Endothelial cell (in vitro differentiated cells): ENCODE measurements around the gene MYO7A. TPM values are rescaled to one million over a fixed set of nuclear protein-coding genes. Genes with fewer than 3 reads are reported as not detected.

Experiments
- DNase-seq: peaks from one replicate; pipeline ENCODE4 v3.0.0; 2021; ENCODE audit warnings: low spot score
- H3K27ac Mint-ChIP-seq: one replicate; pipeline ENCODE4 v1.8.0; 2021; ENCODE audit warnings: mixed read lengths, inconsistent platforms; ENCODE audit not compliant: unreplicated experiment
- H3K27me3 Mint-ChIP-seq: one replicate; pipeline ENCODE4 v1.8.0; 2021; ENCODE audit warnings: mild to moderate bottlenecking, moderate library complexity, mixed read lengths, inconsistent platforms; ENCODE audit not compliant: unreplicated experiment
- H3K36me3 Mint-ChIP-seq: one replicate; pipeline ENCODE4 v1.8.0; 2021; ENCODE audit warnings: mild to moderate bottlenecking, low read depth, mixed read lengths, inconsistent platforms; ENCODE audit not compliant: unreplicated experiment
- H3K4me1 Mint-ChIP-seq: one replicate; pipeline ENCODE4 v1.8.0; 2021; ENCODE audit warnings: mild to moderate bottlenecking, mixed read lengths, inconsistent platforms; ENCODE audit not compliant: unreplicated experiment
- H3K4me3 Mint-ChIP-seq: one replicate; pipeline ENCODE4 v1.8.0; 2021; ENCODE audit warnings: mild to moderate bottlenecking, mixed read lengths, inconsistent platforms; ENCODE audit not compliant: unreplicated experiment
- H3K9me3 Mint-ChIP-seq: one replicate; pipeline ENCODE4 v1.8.0; 2021; ENCODE audit warnings: mixed read lengths, inconsistent platforms; ENCODE audit not compliant: unreplicated experiment
- total RNA-seq: library from RNA; stranded (reverse); fragmentation: NEBNext Ultra II Directional; extraction: Animal tissue kit (Norgen Biotek cat#: 25700); gene quantifications from one replicate; pipeline ENCODE4 v1.2.1, GENCODE V29; 2021; ENCODE audit not compliant: unreplicated experiment
- TF ChIP-seq, protein P1 (sequence below): fragments of 200-600 bp; sonication (generic); IDR thresholded peaks from one replicate; pipeline ENCODE4 v1.5.0; 2021; ENCODE audit warnings: antibody characterized with exemption; ENCODE audit not compliant: unreplicated experiment

MYO7A gene
- total RNA-seq, 1 donor from 2014 or later: 18.3 TPM

DNA sequence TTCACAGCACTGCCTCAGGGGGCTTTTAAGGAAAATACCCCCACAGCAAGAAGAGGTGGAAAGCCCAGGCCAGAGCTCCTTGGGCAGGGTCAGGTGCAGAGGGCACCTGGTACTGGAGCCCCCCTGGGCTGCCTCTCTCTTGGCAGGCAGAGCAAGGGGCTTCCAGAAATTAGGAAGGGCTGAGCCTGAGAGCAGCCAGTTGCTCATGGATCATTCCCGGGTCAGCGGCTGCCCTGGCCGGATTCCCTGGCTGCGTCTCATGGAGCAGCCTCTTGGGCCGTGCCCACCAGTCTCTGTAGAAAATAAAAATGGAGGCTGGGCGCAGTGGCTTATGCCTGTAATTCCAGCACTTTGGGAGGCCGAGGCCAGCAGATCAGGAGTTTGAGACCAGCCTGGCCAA is 35.7 kb upstream of the MYO7A start:
- TF ChIP-seq, protein P1, sequence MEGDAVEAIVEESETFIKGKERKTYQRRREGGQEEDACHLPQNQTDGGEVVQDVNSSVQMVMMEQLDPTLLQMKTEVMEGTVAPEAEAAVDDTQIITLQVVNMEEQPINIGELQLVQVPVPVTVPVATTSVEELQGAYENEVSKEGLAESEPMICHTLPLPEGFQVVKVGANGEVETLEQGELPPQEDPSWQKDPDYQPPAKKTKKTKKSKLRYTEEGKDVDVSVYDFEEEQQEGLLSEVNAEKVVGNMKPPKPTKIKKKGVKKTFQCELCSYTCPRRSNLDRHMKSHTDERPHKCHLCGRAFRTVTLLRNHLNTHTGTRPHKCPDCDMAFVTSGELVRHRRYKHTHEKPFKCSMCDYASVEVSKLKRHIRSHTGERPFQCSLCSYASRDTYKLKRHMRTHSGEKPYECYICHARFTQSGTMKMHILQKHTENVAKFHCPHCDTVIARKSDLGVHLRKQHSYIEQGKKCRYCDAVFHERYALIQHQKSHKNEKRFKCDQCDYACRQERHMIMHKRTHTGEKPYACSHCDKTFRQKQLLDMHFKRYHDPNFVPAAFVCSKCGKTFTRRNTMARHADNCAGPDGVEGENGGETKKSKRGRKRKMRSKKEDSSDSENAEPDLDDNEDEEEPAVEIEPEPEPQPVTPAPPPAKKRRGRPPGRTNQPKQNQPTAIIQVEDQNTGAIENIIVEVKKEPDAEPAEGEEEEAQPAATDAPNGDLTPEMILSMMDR: no peak
- Mint-ChIP-seq H3K9me3 (no peaks in the 10 kb centered on the region), H3K4me3 (no peak overlapping the region), H3K36me3 (peaks cover 3% of the 10 kb centered on the region), H3K27me3 (peaks cover 4% of the 10 kb centered on the region), H3K4me1 (no peaks in the 10 kb centered on the region), H3K27ac (no peak overlapping the region)
- no peak for DNase-seq

DNA sequence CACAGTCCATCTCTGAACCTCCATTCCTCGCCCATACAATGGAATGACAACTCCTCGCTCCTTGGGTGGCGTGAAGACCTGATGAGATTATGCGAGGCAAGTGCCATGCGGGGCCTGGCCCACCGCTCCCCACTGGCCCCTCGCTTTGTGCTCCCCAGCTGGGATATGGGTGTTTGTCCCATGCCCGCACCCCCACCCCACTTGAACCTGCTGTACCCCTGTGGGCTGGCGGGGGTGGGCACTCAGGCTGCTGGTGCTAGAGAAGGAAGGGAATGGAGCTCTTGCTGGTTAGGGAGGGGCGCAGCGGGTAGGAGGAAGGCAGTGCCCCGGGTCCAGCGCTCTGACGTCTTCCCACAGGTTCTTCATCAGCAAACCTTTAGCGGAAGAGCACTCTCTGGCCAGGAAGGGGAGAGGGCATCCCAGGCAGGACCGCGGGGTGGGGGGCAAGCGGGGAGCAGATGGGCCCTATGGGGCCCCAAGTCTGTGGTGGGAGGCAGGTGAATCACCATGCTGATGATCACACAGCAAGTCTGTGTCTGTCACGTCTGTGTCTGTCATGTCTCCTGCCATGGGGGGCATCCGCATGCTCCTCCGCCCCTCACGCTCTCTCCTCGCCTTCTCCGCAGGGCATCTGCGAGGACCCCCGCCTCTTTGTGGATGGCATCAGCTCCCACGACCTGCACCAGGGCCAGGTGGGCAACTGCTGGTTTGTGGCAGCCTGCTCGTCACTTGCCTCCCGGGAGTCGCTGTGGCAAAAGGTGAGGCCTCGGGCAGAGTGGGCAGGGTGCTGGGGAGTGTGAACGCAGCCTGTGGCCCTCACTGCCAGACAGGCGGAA is 34.8 kb upstream of the MYO7A start:
- peaks cover 3% of the 10 kb centered on the region for H3K36me3 Mint-ChIP-seq
- no peaks in the 10 kb centered on the region for H3K9me3 Mint-ChIP-seq
- TF ChIP-seq, protein P1: no peak
- H3K27ac Mint-ChIP-seq: no peak overlapping the region
- peaks cover 4% of the 10 kb centered on the region for H3K27me3 Mint-ChIP-seq
- no peak overlapping the region for H3K4me3 Mint-ChIP-seq
- no peak for DNase-seq
- H3K4me1 Mint-ChIP-seq: no peaks in the 10 kb centered on the region

DNA sequence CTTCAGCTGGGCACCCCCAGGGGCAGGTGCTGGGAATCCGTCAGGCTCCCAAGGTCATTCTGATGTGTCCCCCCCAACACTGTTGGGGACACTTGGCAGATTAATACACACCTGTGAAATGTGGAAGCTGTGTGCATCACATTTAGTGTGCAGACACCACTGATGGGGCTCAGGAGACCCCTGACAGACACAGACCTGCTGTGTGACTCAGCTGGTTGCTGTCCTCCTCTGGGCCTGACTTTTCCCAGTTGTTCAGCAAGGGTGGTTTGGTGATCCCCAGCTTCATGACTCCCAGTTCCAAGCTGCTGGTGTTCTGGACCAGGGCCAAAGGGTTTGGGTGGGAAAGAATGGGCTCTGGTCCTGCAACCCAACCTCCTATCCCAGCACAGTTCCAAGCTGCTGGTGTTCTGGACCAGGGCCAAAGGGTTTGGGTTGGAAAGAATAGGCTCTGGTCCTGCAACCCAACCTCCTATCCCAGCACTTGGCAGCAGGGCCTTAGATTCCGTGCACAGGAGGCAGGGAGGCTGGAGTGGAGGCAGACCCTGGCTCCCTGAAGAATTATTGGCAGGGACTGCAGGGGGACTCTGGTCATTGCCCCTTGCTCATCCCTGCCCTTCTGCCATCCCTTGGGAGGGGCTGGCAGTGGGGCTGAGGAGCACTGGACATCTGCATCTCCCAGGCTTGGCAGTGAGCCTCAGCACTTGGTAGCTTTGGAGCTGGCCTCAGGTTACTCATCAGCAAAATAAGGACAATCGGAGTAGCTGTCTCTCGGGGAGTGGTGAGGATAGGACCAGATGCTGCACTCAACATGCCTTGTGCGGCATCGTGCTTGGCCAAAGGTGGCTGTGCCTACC is 33.8 kb upstream of the MYO7A start:
- Mint-ChIP-seq H3K27ac (no peak overlapping the region), H3K36me3 (peaks cover 3% of the 10 kb centered on the region), H3K4me3 (no peak overlapping the region), H3K4me1 (no peaks in the 10 kb centered on the region), H3K27me3 (peaks cover 4% of the 10 kb centered on the region), H3K9me3 (no peaks in the 10 kb centered on the region)
- no peak for DNase-seq
- TF ChIP-seq, protein P1: no peak

DNA sequence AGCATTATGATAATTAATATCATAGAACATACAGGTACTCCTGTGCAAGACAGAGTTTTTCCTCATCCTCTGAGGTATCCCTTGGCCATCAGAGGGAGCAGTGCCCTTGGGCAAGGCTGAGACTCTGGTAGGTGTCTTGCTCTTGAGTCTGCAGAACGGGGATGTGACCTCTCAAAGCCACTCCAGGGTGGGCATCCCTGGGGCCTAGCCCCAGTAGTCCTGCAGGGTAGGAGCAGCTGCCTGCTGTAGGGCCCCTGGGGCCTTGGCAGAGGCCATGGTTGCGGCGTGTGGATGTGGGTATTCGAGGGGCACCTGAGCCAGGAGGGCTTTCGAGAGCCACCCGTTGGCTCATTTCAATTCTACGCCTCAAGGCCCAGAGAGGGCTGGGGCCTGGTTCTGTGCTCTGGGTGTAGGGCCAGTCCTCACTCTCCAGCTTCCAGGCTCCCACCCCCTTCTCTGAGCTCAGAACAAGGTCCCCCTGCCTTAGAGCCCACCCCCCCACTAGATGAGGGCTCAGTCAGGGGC is 33.1 kb upstream of the MYO7A start:
- Mint-ChIP-seq H3K9me3 (no peaks in the 10 kb centered on the region), H3K4me3 (no peak overlapping the region), H3K4me1 (no peaks in the 10 kb centered on the region), H3K27me3 (peaks cover 4% of the 10 kb centered on the region), H3K27ac (no peak overlapping the region), H3K36me3 (peaks cover 3% of the 10 kb centered on the region)
- DNase-seq: no peak
- TF ChIP-seq, protein P1: no peak
